Gastroesophageal sphincter (tissue), 3 donors: ENCODE measurements around the gene ZBTB4.

ENCODE experiments used
- CTCF ChIP-seq, 4 experiments: fragments of 200-600 bp in 2 of 4; fragments of 450-650 bp in 2 of 4; sonication (generic) in 1 of 4; IDR thresholded peaks; one replicate each; pipeline ENCODE4 v1.5.1; 2017 to 2019; ENCODE audit warnings: antibody characterized with exemption in 4 of 4, mild to moderate bottlenecking in 2 of 4, moderate library complexity in 2 of 4
- POLR2A ChIP-seq, 2 donors: fragments of 450-650 bp; IDR thresholded peaks; one replicate each; pipeline ENCODE4 v1.6.1; 2017; ENCODE audit warnings: antibody characterized with exemption in 2 of 2, mild to moderate bottlenecking in 2 of 2, moderate library complexity in 1 of 2

- no peak for TF ChIP-seq CTCF (IDR thresholded peaks at IDR 0.05)
- no peak for TF ChIP-seq POLR2A (IDR thresholded peaks at IDR 0.05)
Measured at GRCh38 chr17:7429722-7430121, 49.7 kb downstream of the ZBTB4 start.
